22Rv1 (cell line): ENCODE measurements around the gene DHRS1.

ENCODE experiments used
- ZFX ChIP-seq: fragments of 450-650 bp; IDR thresholded peaks from 2 replicates; pipeline ENCODE4 v1.6.1; 2017; ENCODE audit warnings: antibody characterized with exemption, borderline replicate concordance
- TF ChIP-seq, protein P1 (sequence below): fragments of 450-650 bp; IDR thresholded peaks from 2 replicates; pipeline ENCODE4 v1.5.1; 2017; ENCODE audit warnings: mild to moderate bottlenecking

DNA sequence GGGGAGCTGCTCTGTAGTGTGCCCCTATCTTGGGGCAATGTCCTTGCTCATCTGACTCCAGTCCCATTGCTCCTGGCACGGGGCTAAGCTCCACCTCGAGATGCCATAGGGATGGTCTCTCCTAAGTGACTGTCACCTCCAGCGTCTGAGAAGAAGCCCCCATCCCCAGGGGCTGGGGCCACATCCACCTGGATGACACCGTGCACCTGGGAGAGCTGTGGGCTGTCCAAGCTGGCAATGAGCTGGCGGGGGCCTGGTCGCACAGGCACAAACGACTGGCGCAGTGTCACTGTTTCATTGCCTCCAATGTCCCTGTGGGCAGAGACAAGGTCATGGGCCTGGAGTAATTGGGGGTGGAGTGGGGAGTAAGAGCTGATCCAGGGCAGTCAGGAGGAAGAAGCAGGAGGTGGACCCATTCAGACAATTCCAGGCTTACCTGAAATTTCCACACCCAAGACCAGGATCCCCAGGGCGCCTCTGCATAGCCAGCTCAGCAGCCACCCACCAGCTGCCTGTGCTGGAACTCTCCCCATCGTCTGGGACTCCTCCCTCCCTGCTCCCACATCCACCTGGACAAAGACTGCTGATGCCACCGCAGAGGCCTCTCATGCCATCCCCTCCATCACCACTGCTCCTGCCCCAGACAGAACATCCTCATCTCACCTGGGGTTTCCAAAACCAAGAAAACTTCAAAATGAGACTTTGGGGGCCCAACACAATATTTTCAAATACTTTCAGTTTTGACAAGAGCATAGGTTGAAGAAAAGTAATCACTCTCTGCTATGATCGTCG is 50.2 kb downstream of the DHRS1 start:
- TF ChIP-seq, protein P1, sequence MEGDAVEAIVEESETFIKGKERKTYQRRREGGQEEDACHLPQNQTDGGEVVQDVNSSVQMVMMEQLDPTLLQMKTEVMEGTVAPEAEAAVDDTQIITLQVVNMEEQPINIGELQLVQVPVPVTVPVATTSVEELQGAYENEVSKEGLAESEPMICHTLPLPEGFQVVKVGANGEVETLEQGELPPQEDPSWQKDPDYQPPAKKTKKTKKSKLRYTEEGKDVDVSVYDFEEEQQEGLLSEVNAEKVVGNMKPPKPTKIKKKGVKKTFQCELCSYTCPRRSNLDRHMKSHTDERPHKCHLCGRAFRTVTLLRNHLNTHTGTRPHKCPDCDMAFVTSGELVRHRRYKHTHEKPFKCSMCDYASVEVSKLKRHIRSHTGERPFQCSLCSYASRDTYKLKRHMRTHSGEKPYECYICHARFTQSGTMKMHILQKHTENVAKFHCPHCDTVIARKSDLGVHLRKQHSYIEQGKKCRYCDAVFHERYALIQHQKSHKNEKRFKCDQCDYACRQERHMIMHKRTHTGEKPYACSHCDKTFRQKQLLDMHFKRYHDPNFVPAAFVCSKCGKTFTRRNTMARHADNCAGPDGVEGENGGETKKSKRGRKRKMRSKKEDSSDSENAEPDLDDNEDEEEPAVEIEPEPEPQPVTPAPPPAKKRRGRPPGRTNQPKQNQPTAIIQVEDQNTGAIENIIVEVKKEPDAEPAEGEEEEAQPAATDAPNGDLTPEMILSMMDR, result no peak
- no peak for TF ChIP-seq ZFX
